HepG2 (cell line): ENCODE results near the gene LZTR1. TPM values are rescaled to one million over a fixed set of nuclear protein-coding genes. Genes with fewer than 3 reads are reported as not detected.

Source experiments
- ARID3A ChIP-seq: IDR thresholded peaks from 2 replicates; pipeline ENCODE4 v1.6.1; 2012; ENCODE audit warnings: low read depth, low read length, improper control_type of control experiment
- CAMTA2 ChIP-seq: sonication (generic); formaldehyde crosslinking; IDR thresholded peaks from 2 replicates; pipeline ENCODE4 v1.4.0; 2020; ENCODE audit warnings: mild to moderate bottlenecking, missing genetic modification reagents, borderline replicate concordance
- GLI4 ChIP-seq: sonication (generic); formaldehyde crosslinking; IDR thresholded peaks from 2 replicates; pipeline ENCODE4 v1.5.1; 2020; ENCODE audit warnings: missing genetic modification reagents, mild to moderate bottlenecking, moderate library complexity, borderline replicate concordance
- HINFP ChIP-seq: sonication (generic); formaldehyde crosslinking; IDR thresholded peaks from 2 replicates; pipeline ENCODE4 v1.4.0; 2020; ENCODE audit warnings: low read depth, mild to moderate bottlenecking, missing genetic modification reagents
- HMGA1 ChIP-seq: sonication (generic); formaldehyde crosslinking; conservative IDR thresholded peaks from 2 replicates; pipeline ENCODE4 v1.4.0; 2020; ENCODE audit warnings: missing genetic modification reagents
- HOMEZ ChIP-seq: IDR thresholded peaks from 2 replicates; pipeline ENCODE4 v1.6.1; 2016; ENCODE audit warnings: low read depth
- NBN ChIP-seq: fragments of 450-650 bp; conservative IDR thresholded peaks from 2 replicates; pipeline ENCODE4 v1.6.1; 2017
- NFIB ChIP-seq: sonication (generic); formaldehyde crosslinking; IDR thresholded peaks from 2 replicates; pipeline ENCODE4 v1.9.0; 2021; ENCODE audit warnings: missing genetic modification reagents, mild to moderate bottlenecking, borderline replicate concordance
- PRDM10 ChIP-seq: sonication (generic); formaldehyde crosslinking; IDR thresholded peaks from 2 replicates; pipeline ENCODE4 v1.4.0; 2020; ENCODE audit warnings: low read depth, missing genetic modification reagents
- RBM22 ChIP-seq: fragments of 200-400 bp; formaldehyde crosslinking; optimal IDR thresholded peaks from 2 replicates; pipeline ENCODE3; 2017; ENCODE audit warnings: mild to moderate bottlenecking, low read length, moderate library complexity
- TEF ChIP-seq: sonication (generic); formaldehyde crosslinking; IDR thresholded peaks from 2 replicates; pipeline ENCODE4 v1.5.0; 2020; ENCODE audit warnings: missing genetic modification reagents
- THAP7 ChIP-seq: sonication (generic); formaldehyde crosslinking; IDR thresholded peaks from 2 replicates; pipeline ENCODE4 v1.8.1; 2023; ENCODE audit warnings: mild to moderate bottlenecking, missing genetic modification reagents
- ZNF639 ChIP-seq: conservative IDR thresholded peaks from 2 replicates; pipeline ENCODE4 v1.6.1; 2018; ENCODE audit warnings: missing genetic modification reagents
- ZNF878 ChIP-seq: sonication (generic); formaldehyde crosslinking; IDR thresholded peaks from 2 replicates; pipeline ENCODE4 v1.8.1; 2023; ENCODE audit warnings: mild to moderate bottlenecking, missing genetic modification reagents, moderate library complexity
- polyA plus RNA-seq, 8 experiments: library from polyadenylated mRNA; depleted of rRNA in 3 of 8; stranded (reverse) in 7 of 8; unstranded in 1 of 8; fragments of >200 nt; fragmentation: Illumina TruSeq in 4 of 8; extraction: Trizol in 4 of 8; gene quantifications; 2 replicates each; pipeline versions ENCODE4 v1.2.1 to v1.2.3, GENCODE V29; 2011 to 2016; ENCODE audit warnings: low read depth in 4 of 8, missing spikeins in 1 of 8, mixed read lengths in 1 of 8; ENCODE audit not compliant: insufficient read depth in 1 of 8
- total RNA-seq, 5 experiments: library from RNA; depleted of rRNA; stranded (reverse); fragments of >200 nt; fragmentation: Illumina TruSeq; extraction: Trizol; gene quantifications; 2 replicates each; pipeline ENCODE4 v1.2.3, GENCODE V29; 2016; ENCODE audit warnings: low read depth in 1 of 5

The LZTR1 gene
- total and polyA plus RNA-seq, 2 of the 13 experiments (the other 11 are each of a cell fraction or from before 2014, with no cell fraction given) = 21.8 to 22.4 TPM

- TF ChIP-seq HINFP (CRISPR knock-in tag) (peak; percentile 32; the same call in 1 of the 2 replicates), ARID3A (no peak), PRDM10 (CRISPR knock-in tag) (no peak), HOMEZ (CRISPR knock-in tag) (peak; percentile 53; the same call in 1 of the 2 replicates), ZNF878 (peak; percentile 95), HMGA1 (CRISPR knock-in tag) (no peak), CAMTA2 (CRISPR knock-in tag) (no peak), THAP7 (no peak), NBN (no peak), RBM22 (no peak), ZNF639 (CRISPR knock-in tag) (0 out of 2 replicates have a peak, but pooled peaks have one; percentile 72), TEF (CRISPR knock-in tag) (peak; percentile 31; the same call in 1 of the 2 replicates), GLI4 (CRISPR knock-in tag) (no peak), NFIB (CRISPR knock-in tag) (no peak)
Observed at GRCh38 chr22:21009638-21010425, 27.7 kb downstream of the LZTR1 start (continued).
